Mucosa of gallbladder (tissue), 1 donor: ENCODE measurements around the gene USH2A. TPM values are rescaled to one million over a fixed set of nuclear protein-coding genes. Genes with fewer than 3 reads are reported as not detected.

Experiments
- DNase-seq: peaks from one replicate; pipeline ENCODE4 v3.0.0-alpha.2; 2020; ENCODE audit warnings: low spot score
- total RNA-seq: library from RNA; stranded (reverse); gene quantifications from one replicate; pipeline ENCODE4 v1.2.1, GENCODE V29; 2021
- donor health status: DM: no; HTN: no; CAD: no.

The USH2A gene
- total RNA-seq, 1 donor from 2014 or later: 0.03 TPM

DNA sequence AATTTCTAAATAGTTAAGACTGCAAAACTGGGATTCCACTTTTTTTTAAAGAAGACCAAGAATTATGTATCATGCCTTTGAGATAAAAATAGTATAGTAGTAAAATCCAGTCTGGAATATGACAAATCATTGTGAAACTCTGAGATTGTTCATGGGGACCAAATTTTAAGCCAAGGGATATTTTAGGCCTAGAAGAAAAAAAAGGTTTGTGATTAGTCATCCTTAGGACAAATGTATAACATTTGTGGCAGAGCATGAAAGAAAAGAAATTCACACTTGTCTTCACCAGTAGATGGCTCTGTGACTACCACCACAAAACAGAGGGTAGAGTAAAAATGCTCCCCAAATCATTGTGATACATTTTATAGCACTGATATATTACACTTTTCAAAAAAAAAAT, 630.1 kb downstream of the USH2A start:
- DNase-seq: no peak

DNA sequence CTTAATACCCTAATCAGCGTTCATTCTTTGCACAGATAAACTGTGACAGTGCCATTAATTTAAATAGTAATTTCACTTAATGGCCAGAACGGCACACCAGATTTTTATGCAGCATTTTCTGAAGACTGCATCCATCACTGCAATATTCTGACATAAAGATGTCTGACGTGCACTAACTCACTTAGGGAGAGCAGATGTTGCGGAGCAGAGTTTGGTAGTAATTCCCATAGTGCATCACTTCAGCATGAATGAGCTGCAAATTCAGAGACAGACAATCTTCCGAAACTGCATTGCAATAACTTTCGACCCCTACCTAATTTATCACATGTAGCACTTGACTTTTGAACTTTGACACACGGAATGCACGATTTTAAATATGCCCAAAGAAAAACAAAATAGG, 630.8 kb downstream of the USH2A start:
- no peak for DNase-seq

DNA sequence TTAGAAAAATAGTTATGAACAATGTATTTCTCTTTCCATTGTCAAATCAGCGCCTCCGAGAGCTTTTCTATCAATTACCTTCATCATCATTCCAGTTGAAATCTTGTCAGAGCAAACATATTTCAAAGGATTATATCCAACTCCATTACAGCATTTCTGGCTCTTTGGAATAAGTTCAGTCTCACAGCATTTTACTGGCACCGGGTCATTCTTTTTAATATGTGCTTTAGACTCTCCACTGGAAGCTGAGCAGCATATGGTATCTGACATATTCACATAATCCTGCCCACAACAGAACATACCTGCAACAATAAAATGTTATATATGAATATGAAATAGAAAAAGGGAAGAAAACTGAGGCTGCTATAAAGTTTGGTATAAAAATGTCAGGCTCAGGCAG, 633.3 kb downstream of the USH2A start:
- no peak for DNase-seq

DNA sequence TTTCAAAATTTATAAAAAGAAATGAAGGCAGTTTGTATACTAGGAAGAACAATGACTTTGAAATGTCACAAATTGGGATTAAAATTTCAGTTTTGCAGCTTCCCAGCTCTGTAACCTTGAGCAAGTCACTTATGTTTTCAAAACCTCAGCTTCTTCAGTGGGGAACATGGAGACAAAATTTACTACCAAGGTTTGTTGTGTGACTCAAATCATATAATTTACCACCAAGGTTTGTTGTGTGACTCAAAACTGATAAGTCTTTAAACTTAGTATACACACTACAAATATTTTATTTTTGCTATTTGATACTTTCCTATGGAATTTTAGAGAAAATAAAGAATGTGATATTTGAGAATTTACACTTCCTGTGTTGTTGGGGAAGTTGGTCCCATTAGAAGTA, 636.3 kb downstream of the USH2A start:
- DNase-seq: no peak

DNA sequence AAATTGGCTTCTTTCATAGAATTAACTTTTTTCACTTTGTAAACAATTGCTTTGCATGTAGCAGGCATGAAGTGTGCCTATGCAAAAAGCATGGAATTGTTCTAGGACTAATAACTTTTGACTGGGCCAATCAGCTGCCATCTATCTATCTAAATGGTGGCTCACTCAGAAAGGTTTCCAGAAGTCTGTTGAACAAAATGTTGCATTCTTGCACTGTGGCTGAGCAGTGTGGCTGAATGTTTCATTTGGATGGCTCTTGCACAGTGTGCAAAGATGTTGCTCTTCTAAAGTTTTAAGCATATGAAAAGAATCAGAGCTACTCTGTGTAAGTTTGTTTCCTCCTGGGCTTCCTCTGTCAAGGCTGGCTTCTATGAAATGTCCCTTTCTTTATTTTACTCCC, 642.6 kb downstream of the USH2A start:
- DNase-seq: no peak

DNA sequence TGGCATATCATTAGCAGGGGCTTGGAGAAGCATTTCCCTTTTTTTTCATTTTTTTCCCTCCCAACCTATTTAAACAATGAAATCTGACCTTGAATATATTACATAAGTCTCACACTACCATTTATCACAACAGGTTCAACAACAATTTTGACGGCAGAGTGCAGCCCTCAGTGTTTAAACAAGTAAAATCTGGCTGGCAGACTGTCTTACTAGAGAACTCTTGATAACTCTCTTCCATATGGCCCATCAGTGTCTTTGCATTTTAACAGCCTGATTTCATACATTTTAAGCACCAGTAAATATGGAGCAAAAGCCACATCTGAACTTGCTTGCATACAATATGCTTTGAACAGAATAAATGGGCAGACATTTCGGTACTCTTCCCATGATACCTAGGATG, 643.1 kb downstream of the USH2A start:
- DNase-seq: no peak

DNA sequence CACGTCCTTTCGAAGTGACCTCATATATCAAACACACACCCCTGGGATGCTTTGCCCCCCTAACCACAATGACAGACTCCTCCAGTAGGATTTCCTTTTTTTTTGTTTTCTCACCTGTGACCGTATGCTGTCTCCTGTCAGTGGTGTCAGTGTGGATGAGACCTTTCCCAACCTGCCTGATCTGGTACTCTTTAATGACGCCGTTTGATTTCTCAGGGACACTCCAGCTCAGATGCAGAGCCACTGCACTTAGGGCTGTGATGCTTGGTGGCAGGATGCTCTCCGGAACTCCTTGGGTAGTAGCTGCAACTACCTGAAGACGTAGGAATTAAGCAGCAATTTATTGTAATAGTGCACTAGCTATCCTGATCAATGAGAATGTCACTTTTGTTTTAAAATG, 643.5 kb downstream of the USH2A start:
- no peak for DNase-seq

DNA sequence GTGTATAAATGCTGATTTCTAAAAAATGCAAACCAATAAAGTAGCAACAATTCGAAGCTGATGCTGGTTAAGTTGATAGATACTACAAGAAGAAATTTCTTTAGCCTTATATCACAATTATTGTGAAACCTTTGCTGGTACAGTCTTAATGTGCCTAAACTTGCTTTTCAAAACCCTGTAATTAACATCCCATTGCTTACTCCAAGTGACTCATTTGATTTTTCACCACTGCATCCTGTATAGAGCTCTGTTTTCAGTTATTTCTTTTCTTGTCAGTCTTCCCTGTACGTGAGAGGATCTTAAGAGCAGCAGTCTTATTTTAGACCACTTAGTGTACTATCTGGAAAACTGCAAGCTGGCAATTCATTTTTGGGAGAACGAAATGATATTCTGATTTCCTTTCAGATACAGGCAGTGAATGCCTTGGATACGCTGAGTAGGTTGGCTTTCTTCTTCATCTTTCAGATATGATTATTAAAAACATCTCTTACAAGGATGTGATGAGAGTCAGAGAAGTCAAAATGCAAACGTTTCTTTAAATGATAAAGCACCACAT, 645.8 kb downstream of the USH2A start:
- no peak for DNase-seq

DNA sequence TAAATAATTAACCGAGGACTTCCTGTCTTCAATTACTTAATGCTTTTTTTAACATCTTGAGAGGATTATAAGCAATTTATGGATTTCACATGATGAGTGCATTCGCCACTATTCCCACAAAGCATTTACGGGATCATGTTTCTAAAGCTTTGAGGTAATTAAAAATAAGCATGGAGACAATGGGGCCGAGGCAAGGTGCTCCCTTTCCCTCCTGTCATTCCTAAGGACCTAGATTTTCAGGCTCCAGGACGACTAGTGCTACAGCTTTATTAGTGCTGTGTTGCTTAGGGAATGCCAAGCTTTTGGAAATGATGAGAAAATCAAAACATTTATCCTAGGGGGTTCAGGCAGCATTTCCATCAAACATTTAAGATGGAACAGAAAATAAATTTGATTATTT, 646.9 kb downstream of the USH2A start:
- no peak for DNase-seq

DNA sequence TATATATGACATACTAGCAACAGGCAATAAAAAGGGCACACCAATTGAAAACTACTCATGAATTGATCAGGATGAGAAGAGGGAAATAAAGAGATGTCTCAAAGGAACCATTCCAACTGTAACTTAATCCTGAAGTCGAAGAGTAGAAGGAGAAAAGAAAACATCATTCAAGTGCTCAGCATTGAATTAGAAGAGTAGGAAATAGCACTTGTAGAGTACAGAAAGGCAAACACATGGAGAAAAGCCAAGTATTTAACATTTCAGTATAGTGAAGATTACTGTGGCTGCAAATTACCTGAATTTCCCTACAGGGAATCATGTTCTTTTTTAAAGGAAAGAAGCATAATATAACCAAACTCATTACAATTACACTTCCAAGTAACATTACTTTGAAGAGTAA, 651.1 kb downstream of the USH2A start:
- no peak for DNase-seq

DNA sequence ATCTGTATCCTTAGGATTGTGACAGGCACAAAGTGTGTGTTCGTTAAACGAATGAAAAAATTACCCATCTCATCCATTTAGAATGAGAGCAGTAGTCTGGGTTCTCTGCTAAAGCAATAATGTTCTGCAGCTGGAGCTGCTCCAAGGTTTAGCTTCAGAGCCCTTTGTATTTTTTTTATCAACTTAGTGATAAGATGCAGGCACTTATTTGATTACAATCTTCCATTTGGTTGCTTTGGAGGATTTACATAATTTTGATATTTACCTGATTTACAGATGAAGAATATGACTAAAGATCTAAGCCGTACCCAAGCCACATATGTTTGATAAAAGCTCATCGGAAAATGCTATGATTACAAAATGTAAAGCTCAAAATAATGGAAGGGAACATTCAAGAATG, 654.9 kb downstream of the USH2A start:
- no peak for DNase-seq

DNA sequence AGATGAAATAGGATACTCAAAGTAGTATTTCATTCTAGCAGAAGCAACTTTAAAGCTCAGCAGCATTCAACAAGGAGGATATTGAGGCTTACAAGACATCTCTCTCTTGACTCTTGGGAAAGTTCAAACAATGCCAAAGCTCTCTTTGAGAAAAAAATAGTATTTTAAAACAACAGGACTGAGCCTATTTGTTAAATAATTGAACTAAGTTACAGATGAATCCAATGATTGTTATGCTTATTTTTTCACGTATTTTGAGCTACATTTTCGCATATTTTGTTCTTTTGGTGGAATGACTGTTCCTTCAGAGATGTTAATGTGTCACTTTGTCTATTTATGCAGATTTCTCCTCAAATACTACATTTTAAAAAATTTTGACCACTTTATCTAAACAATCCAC, 655.5 kb downstream of the USH2A start:
- DNase-seq: no peak

DNA sequence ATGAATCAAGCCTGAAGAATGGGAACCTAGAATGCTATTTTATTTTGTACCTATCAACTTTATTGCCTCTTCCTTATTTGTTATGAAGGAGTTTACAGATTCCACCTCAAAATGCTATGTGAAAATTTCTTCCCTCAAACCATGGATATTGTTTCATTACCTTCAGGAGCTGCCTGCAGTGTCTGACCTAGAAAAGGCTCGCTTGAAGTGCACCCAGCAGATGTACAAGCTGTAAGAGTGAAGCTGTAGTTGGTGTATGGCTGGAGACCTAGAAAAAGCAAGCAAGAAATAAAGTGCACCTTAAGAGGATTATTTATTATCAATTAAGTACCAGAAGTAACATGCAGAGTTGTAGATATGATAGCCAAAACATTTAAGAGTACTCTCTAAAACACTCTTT, 656.7 kb downstream of the USH2A start:
- no peak for DNase-seq

DNA sequence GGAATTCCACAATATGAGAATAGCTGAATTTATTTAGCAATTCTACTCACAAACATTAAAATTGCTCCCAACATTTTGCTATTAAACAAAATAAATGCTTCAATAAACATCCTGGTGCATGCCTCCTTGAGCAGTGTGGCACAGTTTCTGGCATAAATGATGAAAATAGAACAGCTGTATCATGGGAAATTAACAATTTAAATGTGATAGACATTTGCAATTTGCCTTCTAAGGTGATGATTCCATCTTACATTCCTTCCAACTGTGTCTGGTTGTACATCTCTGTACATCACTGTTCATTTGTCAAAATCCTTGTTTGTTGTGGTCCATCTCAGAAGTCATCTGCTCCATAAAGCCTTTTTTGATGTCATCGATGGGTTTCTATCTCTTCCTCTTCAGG, 657.4 kb downstream of the USH2A start:
- no peak for DNase-seq

DNA sequence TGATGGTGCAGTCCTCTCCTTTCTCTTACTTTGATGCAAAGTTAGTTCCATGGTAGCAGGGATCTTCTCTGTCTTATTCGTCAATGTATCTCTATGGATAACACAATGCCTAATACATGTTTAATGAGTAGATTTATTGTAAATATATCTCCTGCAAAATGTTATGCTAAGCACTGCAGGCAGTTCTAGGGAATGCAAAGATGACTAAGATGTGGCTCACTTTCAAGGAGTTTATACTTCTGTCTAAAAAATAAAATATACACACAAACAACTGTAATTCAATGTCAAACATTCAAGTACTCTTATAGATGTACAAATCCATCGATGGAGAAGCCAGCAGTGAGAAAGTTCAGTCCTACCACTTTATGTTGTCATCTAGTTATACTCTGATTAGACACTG, 661.8 kb downstream of the USH2A start:
- DNase-seq: no peak

DNA sequence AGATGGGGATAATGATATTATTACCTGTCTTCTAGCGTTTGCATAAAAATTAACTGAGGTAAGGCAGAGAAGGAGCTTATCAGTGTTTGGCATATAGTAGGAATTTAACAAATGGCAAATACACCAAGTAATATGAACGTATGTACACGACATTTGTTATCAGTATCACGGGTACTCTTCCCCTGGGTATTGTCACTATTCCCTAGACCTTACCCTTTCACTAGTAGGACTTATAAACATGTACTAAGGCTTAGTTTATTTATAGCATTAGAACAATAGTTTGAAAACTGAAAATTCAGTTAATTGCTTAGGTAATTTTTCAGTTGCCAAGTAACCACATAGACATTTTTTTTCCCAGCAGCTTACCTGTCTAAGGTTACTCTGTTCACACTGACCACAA, 669.1 kb downstream of the USH2A start:
- DNase-seq: no peak

DNA sequence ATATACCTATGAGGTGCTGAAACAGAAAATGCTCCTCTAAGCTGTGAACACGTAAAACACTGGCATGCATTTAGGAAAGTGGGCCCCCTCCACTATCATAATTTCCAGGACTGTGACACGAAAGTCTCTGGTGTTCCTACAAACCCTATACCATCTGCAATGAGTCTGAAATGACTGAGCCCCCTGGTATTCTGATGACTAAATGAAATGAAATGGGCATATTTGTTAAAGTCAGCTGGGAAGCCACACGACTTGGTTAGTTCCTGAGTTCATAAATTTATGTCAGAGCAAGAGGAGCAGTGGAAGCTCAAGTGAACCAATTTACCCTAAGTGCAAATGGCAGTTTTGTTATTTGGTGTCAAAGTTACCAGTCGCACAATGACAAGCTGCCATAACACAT, 673.8 kb downstream of the USH2A start:
- DNase-seq: no peak

DNA sequence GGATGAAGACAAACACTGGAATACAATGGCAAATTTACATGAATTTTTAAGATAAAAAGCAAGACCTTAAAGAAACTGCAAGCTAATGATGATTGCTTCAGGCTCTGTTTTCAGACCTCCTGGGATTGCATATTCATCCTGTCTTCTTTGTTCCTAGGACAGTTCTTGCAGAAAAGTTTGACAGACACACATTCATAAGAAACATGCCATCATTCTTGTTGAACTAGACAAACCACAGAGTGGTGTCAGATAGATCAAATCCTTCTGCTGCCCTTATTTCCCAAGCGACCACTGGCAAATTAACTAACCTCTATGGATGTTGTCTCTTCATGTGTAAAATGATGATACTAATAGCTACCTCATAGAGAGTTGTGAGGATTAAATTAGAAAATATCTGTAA, 674.8 kb downstream of the USH2A start:
- DNase-seq: no peak

DNA sequence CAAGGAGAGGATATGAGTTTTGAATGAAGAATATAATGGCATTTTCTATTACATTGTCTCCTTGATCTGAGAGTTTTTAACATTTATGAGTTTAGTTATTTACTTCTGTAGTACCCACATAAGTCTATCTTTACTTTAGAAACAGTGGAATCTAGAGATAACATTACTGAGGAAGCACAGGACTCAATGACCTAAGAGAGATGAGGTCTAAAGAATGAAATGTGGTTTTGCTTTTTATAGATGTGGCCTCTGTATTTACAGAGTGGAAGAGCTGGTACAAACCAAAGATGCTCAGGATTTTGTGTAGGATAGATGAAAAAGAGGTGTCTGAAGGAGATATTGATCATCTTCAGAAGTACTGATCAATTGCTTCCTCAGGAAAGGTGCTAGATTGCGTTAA, 678.8 kb downstream of the USH2A start:
- no peak for DNase-seq

DNA sequence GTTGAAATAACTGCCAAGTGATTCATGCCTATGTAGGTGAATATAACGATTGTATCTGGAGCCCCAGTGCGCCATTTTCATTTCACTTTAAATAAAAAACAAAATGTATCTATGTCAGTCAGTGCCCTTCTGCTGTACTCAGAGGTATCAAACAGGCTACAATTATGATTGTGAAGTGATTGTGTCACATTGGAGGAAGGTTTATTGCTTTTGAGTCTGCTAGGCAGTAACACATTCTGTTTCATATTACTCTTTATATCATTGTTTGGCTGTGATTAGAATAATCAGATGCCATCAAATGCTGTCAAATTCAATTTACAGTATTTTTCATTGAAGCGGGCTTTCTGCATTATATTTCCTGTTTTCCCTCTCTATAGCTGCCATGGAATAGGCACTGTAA, 684.2 kb downstream of the USH2A start:
- DNase-seq: no peak

DNA sequence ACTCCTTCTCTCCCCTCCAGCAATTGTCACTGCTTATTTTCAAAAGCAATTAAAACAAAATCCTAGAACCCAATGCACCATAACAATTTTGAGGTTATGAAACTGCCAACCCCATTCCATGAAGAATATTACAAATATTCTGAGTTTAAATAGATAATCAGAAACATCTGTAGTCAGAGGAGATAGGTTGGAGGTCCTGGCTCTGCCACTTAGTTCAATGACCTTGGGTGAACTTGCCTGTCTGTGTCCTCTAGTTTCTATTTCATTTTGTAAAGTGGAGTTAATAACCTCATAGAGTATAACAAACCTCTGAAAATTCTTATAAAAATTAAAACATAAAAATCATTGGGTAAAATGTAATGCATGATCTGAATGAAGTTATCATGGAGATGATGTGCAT, 691.5 kb downstream of the USH2A start:
- DNase-seq: no peak

DNA sequence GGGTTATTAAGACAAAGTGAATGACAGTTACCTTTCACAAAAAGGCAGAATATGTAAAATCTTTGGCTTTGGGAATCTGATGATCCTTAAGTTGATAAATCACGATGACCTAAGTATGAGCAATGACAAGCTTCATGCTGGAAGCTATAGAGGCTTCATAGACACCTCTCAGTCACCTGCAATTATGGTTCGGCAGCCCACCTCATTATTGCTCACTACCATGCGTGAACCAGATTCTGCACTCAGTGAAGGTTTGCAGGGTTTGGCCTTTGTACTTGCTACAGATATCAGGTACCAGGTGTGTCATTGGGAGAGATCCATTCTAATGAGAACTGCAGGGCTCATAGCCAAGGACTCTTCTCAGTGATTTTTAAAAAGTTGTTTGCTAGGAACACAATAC, 692.6 kb downstream of the USH2A start:
- no peak for DNase-seq

DNA sequence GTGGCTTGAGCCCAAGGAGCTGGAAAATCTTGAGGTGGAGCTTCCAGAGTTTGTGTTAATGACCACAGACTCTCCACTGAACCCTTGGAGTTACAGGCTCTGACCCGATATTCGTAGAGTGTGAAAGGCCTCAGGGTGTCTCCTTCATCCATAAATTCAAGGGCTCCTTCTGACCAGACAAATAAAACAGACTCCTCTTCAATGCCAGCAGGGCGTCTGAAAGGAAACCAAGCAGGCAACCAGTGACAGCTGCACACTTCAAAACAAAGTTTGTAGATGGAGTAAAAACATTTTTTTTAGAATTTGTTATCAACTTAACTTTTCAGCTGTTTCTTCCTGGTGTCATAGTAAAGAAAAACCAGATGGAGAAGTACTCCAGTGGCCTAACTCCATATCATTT, 695.1 kb downstream of the USH2A start:
- no peak for DNase-seq

DNA sequence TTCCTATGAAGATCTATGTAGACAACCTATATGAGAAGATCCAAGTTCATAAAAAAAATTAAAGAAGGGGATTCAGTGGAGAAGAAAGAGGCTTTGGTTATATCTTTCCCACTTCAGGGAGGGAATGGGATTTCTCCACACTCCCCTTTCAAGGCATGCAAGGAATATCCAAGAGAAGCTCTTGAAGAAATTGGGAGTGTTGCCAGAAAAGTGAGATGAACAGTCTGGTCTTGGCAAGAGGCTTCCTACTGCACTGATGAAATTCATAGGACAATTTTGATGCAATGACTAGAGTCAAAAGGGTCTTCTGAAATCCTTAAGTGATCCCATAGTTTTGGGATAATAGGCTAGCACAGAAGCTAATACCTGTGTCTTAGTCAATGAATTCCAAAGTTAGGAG, 703.1 kb downstream of the USH2A start:
- DNase-seq: no peak

DNA sequence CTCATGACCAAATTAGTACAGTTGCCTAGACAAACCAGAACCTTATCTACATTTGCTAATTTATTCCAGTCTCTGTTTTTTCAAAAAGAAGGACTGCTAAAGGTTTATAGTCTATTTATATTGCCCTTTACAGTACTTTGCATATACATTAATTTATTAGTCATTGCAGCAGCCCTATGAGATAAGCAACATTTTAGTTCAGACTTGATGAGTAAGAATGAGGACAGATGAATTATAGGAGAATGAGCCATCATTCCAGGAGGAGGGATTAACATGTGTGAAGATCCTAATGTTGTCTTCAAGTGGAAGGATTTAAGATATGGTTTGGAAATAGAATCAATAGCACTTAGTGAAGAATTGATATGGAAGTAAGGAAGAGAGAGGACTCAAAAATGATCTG, 703.7 kb downstream of the USH2A start:
- no peak for DNase-seq
